CD4-positive, alpha-beta T cell treated with Interleukin-12 subunit alpha and Interleukin-12 subunit beta, for 1 hour (primary cell): ENCODE measurements around the gene LVRN.
"Not testable (repeated sequence)": the region's sequence is repeated elsewhere in the genome, so short reads cannot be mapped to it uniquely, and the experiment has no call there.

Experiments
- DNase-seq: peaks from one replicate; pipeline ENCODE4 v3.0.0-alpha.2; 2020

Gene LVRN, protein sequence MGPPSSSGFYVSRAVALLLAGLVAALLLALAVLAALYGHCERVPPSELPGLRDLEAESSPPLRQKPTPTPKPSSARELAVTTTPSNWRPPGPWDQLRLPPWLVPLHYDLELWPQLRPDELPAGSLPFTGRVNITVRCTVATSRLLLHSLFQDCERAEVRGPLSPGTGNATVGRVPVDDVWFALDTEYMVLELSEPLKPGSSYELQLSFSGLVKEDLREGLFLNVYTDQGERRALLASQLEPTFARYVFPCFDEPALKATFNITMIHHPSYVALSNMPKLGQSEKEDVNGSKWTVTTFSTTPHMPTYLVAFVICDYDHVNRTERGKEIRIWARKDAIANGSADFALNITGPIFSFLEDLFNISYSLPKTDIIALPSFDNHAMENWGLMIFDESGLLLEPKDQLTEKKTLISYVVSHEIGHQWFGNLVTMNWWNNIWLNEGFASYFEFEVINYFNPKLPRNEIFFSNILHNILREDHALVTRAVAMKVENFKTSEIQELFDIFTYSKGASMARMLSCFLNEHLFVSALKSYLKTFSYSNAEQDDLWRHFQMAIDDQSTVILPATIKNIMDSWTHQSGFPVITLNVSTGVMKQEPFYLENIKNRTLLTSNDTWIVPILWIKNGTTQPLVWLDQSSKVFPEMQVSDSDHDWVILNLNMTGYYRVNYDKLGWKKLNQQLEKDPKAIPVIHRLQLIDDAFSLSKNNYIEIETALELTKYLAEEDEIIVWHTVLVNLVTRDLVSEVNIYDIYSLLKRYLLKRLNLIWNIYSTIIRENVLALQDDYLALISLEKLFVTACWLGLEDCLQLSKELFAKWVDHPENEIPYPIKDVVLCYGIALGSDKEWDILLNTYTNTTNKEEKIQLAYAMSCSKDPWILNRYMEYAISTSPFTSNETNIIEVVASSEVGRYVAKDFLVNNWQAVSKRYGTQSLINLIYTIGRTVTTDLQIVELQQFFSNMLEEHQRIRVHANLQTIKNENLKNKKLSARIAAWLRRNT

DNA sequence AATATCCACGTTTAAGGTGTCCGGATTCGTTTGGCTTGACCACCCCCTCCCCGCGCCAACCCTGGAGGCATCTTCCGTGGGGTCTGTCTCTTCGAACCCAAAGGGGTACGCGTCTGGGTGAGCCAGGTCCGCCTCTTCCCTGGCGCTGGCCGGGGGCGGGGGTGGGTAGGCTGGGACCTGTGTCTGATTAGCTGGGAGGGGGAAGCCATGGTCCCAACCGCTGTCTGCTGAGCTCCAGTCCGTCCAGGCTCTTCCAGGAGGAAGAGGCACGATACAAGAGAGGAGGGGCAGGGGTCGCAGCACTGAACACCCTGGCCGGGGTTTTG is at the start of gene LVRN:
LVRN (plus strand) TSS at position 237 of the 326 bp plus-strand sequence. CDS start 143 bp downstream, outside the sequence.
- no peak for DNase-seq

DNA sequence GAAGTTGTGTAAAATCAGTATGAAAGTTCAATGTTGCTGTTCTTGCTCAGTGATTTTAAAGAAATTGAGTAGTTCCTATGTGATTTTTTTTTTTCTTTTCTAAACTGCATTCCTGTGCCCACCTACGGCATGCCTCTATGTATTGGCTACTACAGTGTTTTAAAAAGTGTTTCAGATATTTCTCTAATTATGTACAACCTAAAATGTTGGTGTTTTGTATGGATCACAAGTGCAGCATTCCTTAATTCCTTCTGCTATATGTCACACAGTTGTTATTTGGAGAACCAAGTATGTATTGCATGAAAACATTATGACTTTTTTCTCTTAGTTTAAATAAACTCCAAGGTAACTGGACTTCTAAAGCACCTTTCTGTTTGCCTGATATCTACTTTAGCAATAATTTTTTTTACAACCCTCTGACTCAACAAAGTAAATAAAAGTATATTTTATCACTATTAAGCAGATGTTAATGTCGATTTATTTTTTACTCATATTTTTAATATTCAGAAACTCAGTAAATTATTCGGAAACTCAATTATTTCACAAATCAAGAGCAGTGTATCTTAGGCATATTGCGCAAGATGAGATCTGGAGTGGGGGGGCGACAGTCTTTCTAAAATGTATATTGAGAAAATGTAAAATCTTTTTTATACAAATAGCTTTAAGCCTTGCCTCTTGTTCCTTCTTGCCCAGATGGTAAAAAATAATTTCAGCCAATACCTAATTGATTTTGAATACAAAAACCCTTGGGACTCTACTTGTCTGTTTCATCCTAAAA is 48.5 kb upstream of the LVRN start:
- DNase-seq: not testable (repeated sequence)

DNA sequence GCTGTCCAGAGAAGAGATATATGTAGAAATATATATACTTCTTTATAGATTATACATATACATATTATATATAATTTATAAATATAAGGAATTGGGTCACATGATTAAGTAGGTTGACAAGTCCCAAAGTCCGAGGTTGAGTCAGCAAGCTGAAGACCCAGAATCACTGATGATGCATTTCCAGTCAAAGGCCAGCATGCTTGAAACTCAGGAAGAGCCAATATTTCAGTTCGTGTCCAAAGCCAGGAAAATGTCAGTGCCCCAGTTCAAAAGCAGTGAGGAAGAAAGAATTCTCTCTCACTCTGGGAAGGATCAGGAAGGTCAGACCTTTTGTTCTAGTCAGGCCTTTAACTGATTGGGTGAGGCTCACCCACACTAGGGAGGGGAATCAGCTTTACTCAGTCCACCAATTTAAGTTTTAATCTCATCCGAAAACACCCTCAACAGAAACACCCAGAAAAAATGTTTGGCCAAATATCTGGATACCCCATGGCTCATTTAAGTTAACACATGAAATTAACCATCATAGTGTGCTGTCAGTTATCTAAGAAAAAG is 42.0 kb upstream of the LVRN start:
- DNase-seq: no peak

DNA sequence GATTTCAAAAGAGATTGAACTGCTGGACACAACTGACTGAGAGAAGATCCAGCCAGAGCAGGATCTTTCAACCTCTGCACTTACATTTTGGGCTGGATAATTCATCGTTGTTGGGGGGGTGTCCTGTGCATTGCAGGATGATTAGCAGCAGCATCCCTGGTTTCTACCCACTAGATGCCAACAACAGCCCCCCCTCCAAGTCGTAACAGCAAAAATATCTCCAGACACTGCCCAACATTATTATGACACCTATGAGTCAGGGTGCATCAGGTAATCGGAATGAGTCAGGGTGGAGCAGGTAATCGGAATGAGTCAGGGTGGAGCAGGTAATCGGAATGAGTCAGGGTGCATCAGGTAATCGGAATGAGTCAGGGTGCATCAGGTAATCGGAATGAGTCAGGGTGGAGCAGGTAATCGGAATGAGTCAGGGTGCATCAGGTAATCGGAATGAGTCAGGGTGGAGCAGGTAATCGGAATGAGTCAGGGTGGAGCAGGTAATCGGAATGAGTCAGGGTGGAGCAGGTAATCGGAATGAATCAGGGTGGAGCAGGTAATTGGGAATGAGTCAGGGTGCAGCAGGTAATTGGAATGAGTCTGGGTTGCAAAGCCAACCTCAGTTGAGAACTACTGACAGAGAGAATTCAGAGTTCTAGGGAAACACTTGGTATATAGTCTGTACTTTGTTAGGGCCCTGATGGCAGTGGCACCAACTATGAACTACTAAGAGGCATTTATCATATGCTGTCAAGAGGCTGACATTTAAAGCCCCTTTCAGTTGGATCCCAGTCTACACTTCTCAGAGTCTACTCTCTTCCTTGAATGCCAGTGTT is 33.5 kb upstream of the LVRN start:
- not testable (repeated sequence) for DNase-seq

DNA sequence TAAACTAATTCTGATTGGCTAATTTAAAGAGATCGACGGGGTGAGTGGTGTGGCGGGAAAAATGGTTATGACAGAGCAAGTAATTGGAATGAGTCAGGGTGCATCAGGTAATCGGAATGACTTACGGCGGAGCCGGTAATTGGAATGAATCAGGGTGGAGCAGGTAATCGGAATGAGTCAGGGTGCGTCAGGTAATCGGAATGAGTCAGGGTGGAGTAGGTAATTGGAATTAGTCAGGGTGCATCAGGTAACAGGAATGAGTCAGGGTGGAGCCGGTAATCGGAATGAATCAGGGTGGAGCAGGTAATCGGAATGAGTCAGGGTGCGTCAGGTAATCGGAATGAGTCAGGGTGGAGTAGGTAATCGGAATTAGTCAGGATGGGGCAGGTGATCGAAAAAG is 32.1 kb upstream of the LVRN start:
- DNase-seq: not testable (repeated sequence)

DNA sequence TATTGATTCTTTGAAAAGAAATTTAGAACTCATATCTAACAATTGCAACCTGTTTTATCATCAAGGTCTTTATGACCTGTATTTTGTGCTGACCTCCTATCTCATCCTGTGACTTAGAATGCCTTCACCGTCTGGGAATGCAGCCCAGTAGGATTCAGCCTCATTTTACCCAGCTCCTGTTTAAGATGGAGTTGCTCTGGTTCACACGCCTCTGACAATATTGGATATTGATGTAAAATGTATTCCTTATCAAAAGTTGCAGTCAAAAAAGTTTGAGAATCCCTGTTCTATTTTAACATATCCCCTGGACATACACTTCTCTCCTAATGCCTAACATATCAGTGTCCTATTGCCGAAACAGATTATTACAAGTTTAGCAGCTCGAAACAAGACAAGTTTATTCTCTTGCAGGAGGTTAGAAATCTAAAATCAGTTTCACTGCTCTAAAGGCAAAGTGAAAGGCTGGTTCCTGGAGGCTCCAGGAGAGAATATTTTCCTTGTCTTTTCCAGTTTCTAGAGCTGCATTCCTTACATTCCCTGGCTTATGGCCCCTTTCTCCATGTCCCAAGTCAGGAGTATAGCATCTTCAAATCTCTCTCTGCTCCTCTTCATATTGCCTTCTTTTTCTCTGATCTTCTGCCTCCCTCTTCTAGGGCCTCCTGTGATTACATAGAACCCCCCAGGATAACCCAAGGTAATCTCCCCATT is 31.5 kb upstream of the LVRN start:
- no peak for DNase-seq

DNA sequence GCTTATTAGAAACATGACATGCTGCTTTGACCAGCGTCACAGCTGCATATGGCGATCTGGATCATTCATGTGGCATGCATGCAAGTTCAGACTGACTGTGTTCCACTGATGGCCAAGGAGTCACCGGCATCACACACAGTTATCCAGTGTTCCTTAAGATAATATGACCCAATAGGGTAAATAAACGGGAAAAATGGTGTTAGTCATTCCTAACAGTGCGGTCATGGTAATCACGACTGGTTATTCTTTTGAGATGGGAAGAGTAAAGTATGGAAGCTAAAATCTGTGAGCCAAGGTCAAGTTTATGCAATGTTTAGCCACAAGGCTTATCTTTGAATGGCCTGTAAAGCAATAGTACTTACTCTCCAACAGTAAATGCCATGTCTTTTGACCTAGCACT is 29.3 kb upstream of the LVRN start:
- no peak for DNase-seq

DNA sequence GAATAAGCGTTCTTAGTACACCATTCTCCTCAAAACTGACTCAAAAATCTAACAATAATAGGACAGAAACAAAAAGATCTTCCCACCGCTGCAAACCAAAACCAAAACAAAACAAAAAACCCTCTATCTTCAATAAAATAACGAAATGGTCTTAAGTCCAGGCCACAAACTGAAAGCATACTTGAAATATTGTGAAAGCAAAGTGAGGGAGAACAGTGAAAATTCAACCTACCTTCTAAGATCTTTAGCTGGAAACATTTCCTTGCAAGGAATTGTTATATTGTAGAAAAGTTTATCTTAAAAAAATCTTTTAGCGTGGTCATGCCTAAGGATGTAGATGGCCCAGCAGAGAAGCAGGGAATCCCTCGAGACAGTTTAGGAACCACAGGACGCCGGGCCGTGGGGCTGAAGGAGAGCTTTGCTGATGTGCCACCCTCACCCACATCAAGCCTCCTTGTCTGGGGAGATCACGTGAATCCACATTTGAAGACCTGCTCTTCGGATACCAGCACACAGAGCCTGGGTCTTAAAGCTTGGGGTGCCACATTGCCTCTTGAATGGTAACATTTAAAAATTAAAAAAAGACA is 27.8 kb upstream of the LVRN start:
- no peak for DNase-seq

DNA sequence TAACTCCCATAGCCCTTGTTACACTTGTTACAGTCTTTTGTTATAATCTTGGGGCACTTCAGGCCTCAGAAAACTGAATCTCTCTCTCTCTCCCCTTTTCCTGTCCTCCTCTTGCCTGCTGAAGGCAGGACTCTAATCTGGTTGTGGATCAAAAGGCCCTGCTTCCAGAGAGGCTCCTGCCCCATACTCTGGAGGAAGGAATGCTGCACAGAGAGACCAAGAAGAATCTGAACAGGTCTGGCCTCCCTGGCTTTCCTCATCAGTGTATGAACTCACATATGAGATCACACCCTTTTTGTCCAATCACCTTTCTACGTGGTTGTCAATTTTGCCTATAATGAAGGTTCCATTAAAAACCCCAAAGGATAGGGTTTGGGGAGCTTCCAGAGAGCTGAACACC is 26.2 kb upstream of the LVRN start:
- no peak for DNase-seq

DNA sequence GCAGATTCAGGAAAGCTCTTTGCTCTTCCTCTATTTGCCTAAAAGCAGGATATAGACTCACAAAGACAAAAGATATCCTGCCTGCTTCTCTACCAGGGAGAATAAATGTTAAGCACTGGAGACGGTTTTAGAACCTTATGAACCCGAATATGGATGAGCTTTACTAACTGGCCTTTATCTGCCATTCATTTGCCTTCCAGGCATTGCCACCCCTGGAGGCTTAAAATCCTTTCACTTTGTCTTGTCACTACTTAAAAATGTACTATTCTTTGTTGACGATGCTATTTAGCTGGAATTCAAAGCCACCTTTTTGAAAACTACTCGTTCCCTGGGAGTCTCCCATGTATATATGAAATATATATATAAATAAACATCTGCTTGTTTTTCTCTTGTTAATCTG is 23.2 kb upstream of the LVRN start:
- DNase-seq: no peak

DNA sequence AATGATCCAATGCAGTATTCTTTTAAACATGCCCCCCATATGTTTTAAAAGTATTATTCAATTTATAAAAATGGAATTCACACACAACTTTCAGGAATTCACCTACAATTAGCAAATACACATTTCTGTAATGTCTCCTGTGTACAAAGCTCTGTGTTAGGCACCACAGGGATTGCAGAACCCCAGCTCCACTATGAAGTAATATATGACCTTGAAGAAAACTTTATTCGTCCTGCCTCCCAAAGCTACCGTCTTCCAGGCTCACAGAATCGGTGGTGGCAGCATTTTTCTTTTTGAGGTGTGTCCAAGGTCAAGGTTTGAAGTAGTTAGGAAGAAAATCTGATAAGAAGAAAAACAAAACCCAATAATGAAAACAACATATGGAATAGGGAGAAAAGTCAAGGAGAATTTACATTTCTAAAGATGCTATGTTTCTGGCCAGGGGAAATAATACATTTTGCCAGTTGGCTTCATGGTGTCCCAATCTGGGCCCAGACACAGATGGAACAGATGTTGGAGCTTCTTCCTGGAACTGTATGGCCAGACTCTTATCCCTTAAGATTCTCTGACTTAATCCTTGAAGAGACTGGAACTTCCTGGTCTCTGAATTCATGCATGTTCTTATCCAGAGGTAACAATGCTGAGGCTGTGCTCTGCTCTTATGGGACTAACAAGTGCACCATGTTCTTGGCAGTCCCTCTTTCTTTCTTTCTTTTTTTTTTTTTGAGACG is 22.0 kb upstream of the LVRN start:
- DNase-seq: no peak

DNA sequence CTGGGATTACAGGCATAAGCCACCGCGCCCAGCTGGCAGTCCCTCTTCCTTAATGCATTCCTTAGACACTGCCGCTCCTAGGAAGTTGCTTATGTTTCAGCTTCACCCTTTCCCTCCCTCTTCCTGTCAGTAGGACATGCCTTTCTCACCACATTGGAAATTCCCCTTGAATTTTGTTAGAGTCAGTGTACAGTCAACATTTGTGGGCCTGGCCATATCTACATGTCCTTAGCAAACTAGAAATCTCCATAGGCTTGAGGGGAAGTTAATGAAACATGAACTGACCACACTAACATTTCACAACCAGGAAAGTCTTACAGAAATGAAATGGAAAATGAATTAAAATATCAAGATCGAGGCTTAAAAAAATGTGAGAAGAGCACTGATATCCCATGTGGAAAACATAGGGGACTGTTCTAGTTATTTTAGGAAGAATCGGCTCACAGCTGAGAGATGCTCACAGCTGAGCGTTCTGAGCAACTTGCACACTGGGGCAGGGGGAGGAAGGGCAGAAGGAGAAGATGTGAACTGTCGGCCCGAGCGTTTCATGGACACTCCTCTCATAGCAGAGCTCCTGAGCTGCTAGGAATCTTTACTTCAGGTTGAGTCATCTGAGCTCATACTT is 21.1 kb upstream of the LVRN start:
- no peak for DNase-seq

DNA sequence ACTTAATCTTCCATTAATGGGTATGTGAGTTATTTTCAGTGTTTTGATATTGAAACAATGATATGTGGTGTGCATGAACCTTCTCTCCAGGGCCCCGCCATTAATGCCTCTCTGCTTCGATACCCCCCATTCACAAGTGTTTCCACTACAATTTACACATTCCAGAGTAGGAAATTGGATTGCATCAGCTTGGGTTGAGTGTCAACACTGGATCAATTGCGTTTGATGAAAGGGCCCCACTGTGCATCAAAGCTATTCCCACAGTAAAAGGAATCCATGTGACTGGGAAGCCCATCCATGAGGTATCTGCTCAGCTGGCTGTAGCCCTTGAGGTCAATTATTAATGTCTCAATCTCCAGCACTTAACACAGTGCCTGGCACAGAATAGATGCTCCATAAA is 17.8 kb upstream of the LVRN start:
- no peak for DNase-seq

DNA sequence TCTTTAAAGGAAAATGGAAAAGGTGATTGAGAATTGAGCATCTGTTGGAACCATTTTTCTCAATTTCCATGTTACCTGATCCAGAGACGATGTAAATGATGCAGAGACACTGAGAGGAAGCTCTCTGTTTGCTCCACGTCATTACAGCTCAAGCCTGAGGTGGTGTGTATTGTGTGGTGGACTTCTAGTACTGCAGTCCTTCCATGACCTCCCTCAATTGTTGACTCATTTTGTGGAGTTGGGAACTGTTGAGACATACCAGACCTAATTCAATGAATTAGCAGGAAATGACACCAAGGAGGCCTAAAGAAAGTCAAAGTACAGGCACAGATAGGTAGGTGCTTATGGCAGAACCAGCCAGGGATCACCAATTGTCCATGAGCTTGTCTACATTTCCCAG is 15.6 kb upstream of the LVRN start:
- DNase-seq: no peak

DNA sequence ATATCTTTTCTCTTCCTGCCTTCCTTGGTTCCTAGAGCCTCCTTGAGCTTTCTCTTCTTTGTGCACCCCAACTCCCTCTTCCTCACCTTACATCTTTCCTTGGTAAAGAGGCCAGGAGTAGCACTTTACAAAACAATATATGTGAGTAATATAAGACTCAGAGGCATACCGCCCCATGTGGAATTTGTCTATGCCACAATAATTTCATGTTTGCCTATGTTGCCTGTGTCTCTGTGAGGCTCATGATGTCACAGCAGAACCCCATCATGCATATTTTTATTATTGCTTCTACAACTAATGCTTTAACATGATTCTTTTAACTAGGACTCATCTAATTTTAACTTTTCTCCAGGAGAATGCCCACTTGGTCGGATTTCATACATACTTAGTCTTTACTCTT is 15.0 kb upstream of the LVRN start:
- DNase-seq: no peak

DNA sequence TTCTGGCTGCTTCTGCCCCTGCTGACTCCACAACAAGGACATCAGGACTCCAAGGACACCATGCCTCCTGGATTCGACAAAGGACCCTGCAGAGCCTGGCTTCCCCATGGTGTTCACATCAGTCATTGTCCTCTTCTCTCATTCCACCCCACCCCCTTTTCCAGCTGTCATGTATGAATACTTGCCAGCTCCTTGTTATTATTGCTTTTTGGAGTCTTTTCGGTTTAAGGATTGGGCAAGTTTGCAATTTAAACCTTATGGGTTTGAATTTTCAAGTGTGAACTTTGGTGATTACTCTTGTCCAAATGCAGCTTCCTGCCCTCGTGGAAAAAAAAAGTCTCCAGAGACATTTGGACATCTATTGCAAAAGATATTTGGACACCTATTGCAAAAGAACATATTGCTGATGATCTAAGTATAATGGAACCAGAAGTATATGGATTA is 14.2 kb upstream of the LVRN start:
- no peak for DNase-seq

DNA sequence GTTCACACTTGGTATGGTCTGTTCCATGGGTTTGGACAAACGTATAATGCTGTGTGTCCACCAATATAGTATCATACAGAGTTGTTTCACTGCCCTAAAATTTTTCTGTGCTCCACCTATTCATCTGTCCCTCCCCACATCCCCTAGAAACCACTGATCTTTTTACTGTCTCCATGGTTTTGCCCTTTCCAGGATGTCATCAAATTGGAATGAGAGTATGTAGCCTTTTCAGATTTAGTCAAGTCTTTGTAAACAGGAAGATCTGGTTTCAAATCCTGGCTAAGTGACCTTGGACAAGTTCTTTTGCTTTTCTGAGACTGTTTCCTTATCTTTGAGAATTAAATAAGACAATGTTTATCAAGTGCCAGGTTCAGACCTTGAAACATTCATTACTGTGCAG is 13.2 kb upstream of the LVRN start:
- DNase-seq: no peak

DNA sequence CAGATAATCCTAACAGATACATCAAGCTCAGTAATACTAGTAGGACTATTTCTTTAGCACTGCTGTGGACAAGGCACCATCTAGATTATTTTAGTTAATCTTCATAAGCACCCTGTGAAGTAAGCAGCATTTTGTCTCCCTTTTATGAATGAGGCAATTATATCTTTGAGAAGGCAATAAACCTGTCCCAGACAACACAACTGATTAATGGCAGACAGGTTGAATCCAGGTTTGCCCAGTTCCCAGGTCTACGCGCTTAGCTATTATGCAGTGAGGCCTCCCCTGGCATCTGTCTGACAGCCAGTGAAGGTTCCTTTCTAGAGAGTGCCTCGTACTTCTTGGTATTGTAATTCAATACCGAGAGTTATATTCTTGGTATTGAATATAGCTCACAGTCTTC is 9.7 kb upstream of the LVRN start:
- no peak for DNase-seq

DNA sequence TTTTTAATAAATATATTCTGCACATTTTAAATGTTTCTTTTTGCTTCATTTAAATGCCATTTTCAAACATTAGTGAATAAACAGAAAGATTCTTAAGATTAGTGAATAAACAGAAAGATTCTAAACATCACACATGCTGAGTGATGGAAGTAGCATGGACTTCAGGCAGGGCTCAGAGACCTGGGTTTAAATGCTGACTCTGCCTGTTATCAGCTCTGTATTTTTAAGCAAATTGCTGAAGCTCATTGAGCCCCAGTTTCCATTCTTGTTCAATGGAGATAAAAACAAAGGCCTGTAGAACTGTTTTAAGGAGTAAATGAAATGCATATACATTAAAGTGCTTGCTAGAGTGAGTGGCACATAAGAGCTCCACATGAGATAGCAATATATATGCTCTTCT is 8.1 kb upstream of the LVRN start:
- no peak for DNase-seq

DNA sequence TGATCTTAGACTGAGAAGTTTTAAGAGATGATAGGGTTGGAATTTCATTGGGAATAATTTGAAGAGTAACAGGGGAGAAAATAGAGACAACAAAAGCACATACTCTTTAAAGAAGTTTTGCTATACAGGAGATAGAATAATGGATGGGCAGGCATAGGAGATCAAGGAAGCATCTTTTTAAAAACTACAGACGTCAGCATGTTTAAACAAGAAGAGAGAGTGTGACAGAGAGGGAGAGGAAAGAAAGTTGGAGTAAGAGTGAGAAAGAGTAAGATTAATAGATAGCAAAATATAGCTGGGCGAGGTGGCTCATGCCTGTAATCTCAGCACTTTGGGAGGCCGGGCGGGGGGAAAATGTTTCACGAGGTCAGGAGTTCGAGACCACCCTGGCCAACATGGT is 5.3 kb upstream of the LVRN start:
- DNase-seq: no peak
